Measurements from ENCODE around the gene QSER1. TPM values are rescaled to one million over a fixed set of nuclear protein-coding genes. Genes with fewer than 3 reads are reported as not detected.
"Not testable (repeated sequence)": the region's sequence is repeated elsewhere in the genome, so short reads cannot be mapped to it uniquely, and the experiment has no call there.

Gene QSER1
- total RNA-seq, 1 experiment from 2014 or later: 111 TPM

DNA sequence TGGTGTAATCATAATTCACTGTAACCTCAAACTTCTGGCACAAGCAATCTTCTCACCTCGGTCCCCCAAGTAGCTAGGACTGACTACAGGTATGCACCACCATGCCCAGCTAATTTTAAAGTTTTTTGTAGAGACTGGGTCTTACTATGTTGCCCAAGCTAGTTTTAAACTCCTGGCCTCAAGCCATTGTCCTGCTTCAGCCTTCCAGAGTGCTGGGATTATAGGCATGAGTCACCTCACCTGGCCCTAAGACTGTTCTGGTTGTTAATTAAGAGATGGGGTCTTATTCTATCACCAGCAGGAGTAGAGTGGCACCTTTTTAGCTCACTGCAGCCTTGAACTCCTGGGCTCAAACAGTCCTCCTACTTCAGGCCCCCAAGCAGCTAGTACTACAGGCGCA is 71.1 kb downstream of the QSER1 start:
- H3K4me3 ChIP-seq (ENCODE audit: low read depth, low read length, poor library complexity, severe bottlenecking): no peak overlapping the region
- intact Hi-C loops (cut with micrococcal nuclease; ENCODE audit: unreplicated experiment): loop anchor here (5.0 kb wide), 1 partner anchor 364 kb away; no protein-coding TSS in a partner anchor
- H3K9me3 ChIP-seq (ENCODE audit: low read depth, low read length, poor library complexity, severe bottlenecking): no peaks in the 10 kb centered on the region
- POLR2A ChIA-PET (ENCODE audit: low non-redundant PET): no interaction called here
- TF ChIP-seq EZH2 (IDR thresholded peaks at IDR 0.05; ENCODE audit: borderline replicate concordance, low read depth, low read length, poor library complexity, severe bottlenecking) (no peak), CTCF (conservative IDR thresholded peaks at IDR 0.05; ENCODE audit: low read depth, low read length) (no peak)
- H3K4me1 ChIP-seq (ENCODE audit: insufficient read depth, low read length, poor library complexity, severe bottlenecking): no peaks in the 10 kb centered on the region
- no TSS peak for BruUV-seq (replicated peaks)
- H3K36me3 ChIP-seq (ENCODE audit: insufficient read depth, low read length, poor library complexity, severe bottlenecking): peaks cover 50% of the 10 kb centered on the region
- CTCF ChIA-PET: no interaction called here
- H3K27ac ChIP-seq (ENCODE audit: low read depth, low read length, poor library complexity, severe bottlenecking): no peak overlapping the region
- no peaks in the 10 kb centered on the region for H3K27me3 ChIP-seq (replicated peaks; ENCODE audit: insufficient read depth, low read depth, low read length, poor library complexity)
- no peak for DNase-seq (ENCODE audit: low spot score)

DNA sequence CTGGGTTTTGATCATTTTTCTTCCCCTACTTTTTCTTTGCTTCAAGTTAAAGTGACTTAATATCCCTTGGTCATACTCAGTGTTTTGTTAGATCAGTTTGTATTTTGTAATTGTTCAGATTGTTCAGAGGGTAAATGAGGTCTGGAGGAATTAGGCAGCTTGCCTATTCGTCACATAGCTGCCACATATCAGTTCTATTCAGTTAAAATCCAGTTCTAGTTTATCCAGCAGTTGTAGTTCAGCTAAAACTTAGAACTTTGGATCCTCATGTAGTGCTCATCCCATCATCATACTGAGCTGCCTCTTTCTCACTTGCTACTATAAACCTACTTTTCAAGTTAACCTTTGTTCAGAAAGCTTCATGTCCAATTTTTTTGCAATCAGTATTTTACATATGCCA is 75.9 kb downstream of the QSER1 start:
- H3K36me3 ChIP-seq (ENCODE audit: insufficient read depth, low read length, poor library complexity, severe bottlenecking): peaks cover 46% of the 10 kb centered on the region
- no peak overlapping the region for H3K27ac ChIP-seq (ENCODE audit: low read depth, low read length, poor library complexity, severe bottlenecking)
- CTCF ChIA-PET: interaction anchor here (0.5 to 1.2 kb wide), 3 partner anchors 16 to 97 kb away, joined by 4 read pairs; partner anchors contain the start of gene QSER1
- intact Hi-C loops (cut with micrococcal nuclease; ENCODE audit: unreplicated experiment): no loop called here
- H3K27me3 ChIP-seq (replicated peaks; ENCODE audit: insufficient read depth, low read depth, low read length, poor library complexity): no peaks in the 10 kb centered on the region
- POLR2A ChIA-PET (ENCODE audit: low non-redundant PET): interaction anchor here (0.5 kb wide), 1 partner anchor 732 kb away, joined by 9 read pairs; the partner anchor contains the start of gene C11orf91
- H3K4me3 ChIP-seq (ENCODE audit: low read depth, low read length, poor library complexity, severe bottlenecking): no peak overlapping the region
- no TSS peak for BruUV-seq (replicated peaks)
- TF ChIP-seq EZH2 (IDR thresholded peaks at IDR 0.05; ENCODE audit: borderline replicate concordance, low read depth, low read length, poor library complexity, severe bottlenecking) (no peak), CTCF (conservative IDR thresholded peaks at IDR 0.05; ENCODE audit: low read depth, low read length) (no peak)
- DNase-seq (ENCODE audit: low spot score): no peak
- no peaks in the 10 kb centered on the region for H3K9me3 ChIP-seq (ENCODE audit: low read depth, low read length, poor library complexity, severe bottlenecking)
- no peaks in the 10 kb centered on the region for H3K4me1 ChIP-seq (ENCODE audit: insufficient read depth, low read length, poor library complexity, severe bottlenecking)

GRCh38 chr11:32972233-32972632 is 79.6 kb downstream of the QSER1 start:
- H3K4me3 ChIP-seq (ENCODE audit: low read depth, low read length, poor library complexity, severe bottlenecking); H3K4me1 ChIP-seq (ENCODE audit: insufficient read depth, low read length, poor library complexity, severe bottlenecking); H3K27me3 ChIP-seq (replicated peaks; ENCODE audit: insufficient read depth, low read depth, low read length, poor library complexity); BruUV-seq (replicated peaks); POLR2A ChIA-PET (ENCODE audit: low non-redundant PET); H3K9me3 ChIP-seq (ENCODE audit: low read depth, low read length, poor library complexity, severe bottlenecking); H3K27ac ChIP-seq (ENCODE audit: low read depth, low read length, poor library complexity, severe bottlenecking); DNase-seq (ENCODE audit: low spot score); CTCF ChIA-PET; intact Hi-C loops (cut with micrococcal nuclease; ENCODE audit: unreplicated experiment): not testable (repeated sequence)
- peaks cover 55% of the 10 kb centered on the region for H3K36me3 ChIP-seq (ENCODE audit: insufficient read depth, low read length, poor library complexity, severe bottlenecking)

DNA sequence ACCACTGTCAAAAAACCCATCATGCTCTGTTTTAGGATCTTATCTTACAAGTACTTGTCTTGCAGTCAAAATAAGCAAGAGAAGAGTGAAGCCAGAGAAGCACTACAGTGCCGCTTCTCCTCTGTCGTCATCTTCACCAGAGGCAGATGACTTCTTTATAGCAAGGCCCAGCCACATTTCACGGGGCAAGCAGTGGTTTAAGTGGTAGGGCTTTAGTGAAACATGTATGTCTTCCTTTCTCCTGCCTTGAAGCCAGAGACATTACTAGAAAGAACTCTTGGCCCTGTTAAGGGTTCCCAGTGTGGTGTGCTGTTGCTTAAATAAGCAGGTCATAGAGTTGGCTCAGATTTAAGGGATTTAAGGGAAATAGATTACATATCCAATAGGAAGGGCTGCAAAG is 80.2 kb downstream of the QSER1 start:
- ChIA-PET CTCF (no interaction called here), POLR2A (ENCODE audit: low non-redundant PET) (no interaction called here)
- Histone ChIP-seq H3K9me3 (ENCODE audit: low read depth, low read length, poor library complexity, severe bottlenecking) (no peaks in the 10 kb centered on the region), H3K4me3 (ENCODE audit: low read depth, low read length, poor library complexity, severe bottlenecking) (no peak overlapping the region), H3K27ac (ENCODE audit: low read depth, low read length, poor library complexity, severe bottlenecking) (no peak overlapping the region), H3K27me3 (replicated peaks; ENCODE audit: insufficient read depth, low read depth, low read length, poor library complexity) (no peaks in the 10 kb centered on the region), H3K36me3 (ENCODE audit: insufficient read depth, low read length, poor library complexity, severe bottlenecking) (peaks cover 57% of the 10 kb centered on the region), H3K4me1 (ENCODE audit: insufficient read depth, low read length, poor library complexity, severe bottlenecking) (no peaks in the 10 kb centered on the region)
- no TSS peak for BruUV-seq (replicated peaks)
- DNase-seq (ENCODE audit: low spot score): no peak
- TF ChIP-seq CTCF (conservative IDR thresholded peaks at IDR 0.05; ENCODE audit: low read depth, low read length) (no peak), EZH2 (IDR thresholded peaks at IDR 0.05; ENCODE audit: borderline replicate concordance, low read depth, low read length, poor library complexity, severe bottlenecking) (no peak)
- intact Hi-C loops (cut with micrococcal nuclease; ENCODE audit: unreplicated experiment): no loop called here
